GM04504 (cell line): ENCODE data around the gene DDC.

Experiments
- DNase-seq: peaks from one replicate; pipeline ENCODE4 v3.0.0-alpha.2; 2012; ENCODE audit warnings: low read depth

The DDC gene

GRCh38 chr7:50564640-50565558 lies at the start of gene DDC:
Gene DDC (minus strand): TSS chr7:50565405. CDS start chr7:50544085, 21,320 bp downstream.
- DNase-seq, result no peak

- DNase-seq, result no peak
Measured at GRCh38 chr7:50613473-50613872, 48.3 kb upstream of the DDC start.

- no peak for DNase-seq
Measured at GRCh38 chr7:50612704-50613103, 47.5 kb upstream of the DDC start.

- DNase-seq, result peak; percentile 46
Measured at GRCh38 chr7:50610521-50611277, 45.5 kb upstream of the DDC start.

GRCh38 chr7:50608196-50608906 lies 43.1 kb upstream of the DDC start:
- DNase-seq, result no peak

GRCh38 chr7:50607524-50608125 lies 42.4 kb upstream of the DDC start:
- DNase-seq, result no peak

GRCh38 chr7:50605059-50605458 lies 39.9 kb upstream of the DDC start:
- no peak for DNase-seq

GRCh38 chr7:50603287-50603686 lies 38.1 kb upstream of the DDC start:
- no peak for DNase-seq

GRCh38 chr7:50599385-50599784 lies 34.2 kb upstream of the DDC start:
- DNase-seq, result no peak

- no peak for DNase-seq
Measured at GRCh38 chr7:50598460-50599343, 33.5 kb upstream of the DDC start.

GRCh38 chr7:50596484-50596883 lies 31.3 kb upstream of the DDC start:
- no peak for DNase-seq

- peak; percentile 16 for DNase-seq
Measured at GRCh38 chr7:50595491-50596102, 30.4 kb upstream of the DDC start.

GRCh38 chr7:50594734-50595485 lies 29.7 kb upstream of the DDC start:
- DNase-seq, result no peak

- no peak for DNase-seq
Measured at GRCh38 chr7:50594136-50594535, 28.9 kb upstream of the DDC start.

- no peak for DNase-seq
Measured at GRCh38 chr7:50592940-50593339, 27.7 kb upstream of the DDC start.

- no peak for DNase-seq
Measured at GRCh38 chr7:50591480-50592438, 26.6 kb upstream of the DDC start.

- no peak for DNase-seq
Measured at GRCh38 chr7:50591098-50591479, 25.9 kb upstream of the DDC start.

GRCh38 chr7:50590535-50590934 lies 25.3 kb upstream of the DDC start:
- no peak for DNase-seq

GRCh38 chr7:50589364-50589763 lies 24.2 kb upstream of the DDC start:
- DNase-seq, result no peak
